Spleen (tissue), 11 donors: ENCODE data around the gene RRBP1. TPM values are rescaled to one million over a fixed set of nuclear protein-coding genes. Genes with fewer than 3 reads are reported as not detected.

Experiments used
- DNase-seq: peaks from one replicate; pipeline ENCODE4 v3.0.0-alpha.2; 2020
- H3K27ac ChIP-seq, 8 donors: fragments of 200-600 bp; sonication (generic) in 7 of 8; 1 replicate in 4 of 8; 2 replicates in 4 of 8; pipeline versions ENCODE4 v1.5.0 to v1.8.0; 2016 to 2021; ENCODE audit warnings: inconsistent platforms in 4 of 8, mild to moderate bottlenecking in 4 of 8, moderate library complexity in 1 of 8
- H3K27me3 ChIP-seq, 7 donors: fragments of 200-600 bp; sonication (generic) in 6 of 7; replicated peaks in 1 of 7; 1 replicate in 4 of 7; 2 replicates in 3 of 7; pipeline versions ENCODE4 v1.5.0 to v1.8.0; 2016 to 2021; ENCODE audit warnings: inconsistent platforms in 3 of 7, mild to moderate bottlenecking in 1 of 7
- H3K36me3 ChIP-seq, 6 donors: fragments of 200-600 bp; sonication (generic) in 5 of 6; 1 replicate in 4 of 6; 2 replicates in 2 of 6; pipeline versions ENCODE4 v1.5.0 to v1.8.0; 2016 to 2021; ENCODE audit warnings: inconsistent platforms in 2 of 6
- H3K4me1 ChIP-seq, 6 donors: fragments of 200-600 bp; sonication (generic) in 5 of 6; 1 replicate in 3 of 6; 2 replicates in 3 of 6; pipeline versions ENCODE4 v1.5.0 to v1.8.0; 2016 to 2021; ENCODE audit warnings: inconsistent platforms in 3 of 6
- H3K4me3 ChIP-seq, 8 donors: fragments of 200-600 bp; sonication (generic) in 7 of 8; 1 replicate in 4 of 8; 2 replicates in 4 of 8; pipeline versions ENCODE4 v1.5.0 to v1.8.0; 2016 to 2021; ENCODE audit warnings: inconsistent platforms in 4 of 8, mild to moderate bottlenecking in 4 of 8, moderate library complexity in 2 of 8
- H3K9me3 ChIP-seq, 8 donors: fragments of 200-600 bp; sonication (generic) in 7 of 8; 1 replicate in 4 of 8; 2 replicates in 4 of 8; pipeline versions ENCODE4 v1.5.0 to v1.8.0; 2016 to 2021; ENCODE audit warnings: inconsistent platforms in 4 of 8
- CTCF ChIP-seq, 11 experiments: fragments of 200-600 bp in 7 of 11; fragments of 450-650 bp in 4 of 11; sonication (generic) in 4 of 11; IDR thresholded peaks in 8 of 11; conservative IDR thresholded peaks in 3 of 11; 1 replicate in 7 of 11; 2 replicates in 4 of 11; pipeline versions ENCODE4 v1.4.0 to v1.8.0; 2016 to 2021; ENCODE audit warnings: antibody characterized with exemption in 11 of 11, inconsistent platforms in 4 of 11, mild to moderate bottlenecking in 1 of 11
- POLR2A ChIP-seq, 3 donors: fragments of 450-650 bp; IDR thresholded peaks; one replicate each; pipeline ENCODE4 v1.5.1; 2017; ENCODE audit warnings: antibody characterized with exemption in 3 of 3, mild to moderate bottlenecking in 1 of 3
- POLR2AphosphoS5 ChIP-seq, 3 donors: sonication (generic); formaldehyde crosslinking; IDR thresholded peaks; one replicate each; pipeline ENCODE4 v1.5.1; 2017; ENCODE audit warnings: antibody characterized with exemption in 3 of 3
- WGBS, 5 donors: extraction: QIAGEN DNeasy Blood & Tissue Kit in 3 of 5; methylation state at CpG; one replicate each; pipeline versions ENCODE4 v1.1.5 to v1.1.7; 2013 to 2018; 5-methylcytosine and 5-hydroxymethylcytosine counted together
- intact Hi-C: fragments of 100-400 bp; cut with DNase I; formaldehyde crosslinking; loops from one replicate; pipeline ENCODE4 v1.15.0; 2023; ENCODE audit warnings: low total_unique reads
- polyA plus RNA-seq, 3 donors: library from polyadenylated mRNA; stranded (reverse); fragments of 200-250 nt; gene quantifications; one replicate each; pipeline ENCODE4 v1.2.1, GENCODE V29; 2013
- total RNA-seq, 7 donors: library from RNA; depleted of rRNA in 3 of 7; stranded (reverse); fragments of >200 nt in 3 of 7; fragmentation: NEBNext Ultra II Directional in 4 of 7; extraction: Animal tissue kit (Norgen Biotek cat#: 25700) in 4 of 7; gene quantifications; one replicate each; pipeline versions ENCODE4 v1.1.0 to v1.2.1, GENCODE V29; 2016 to 2021
- donor health status: healthy with polysubstance abuse.
- donor health status: DM: no; HTN: no; CAD: no; lungs with moderate emphysema.
- donor health status: DM: no; HTN: no; CAD: no.
- donor health status: Bipolar disorder and iron deficiency.
- donor health status: healthy.
- donor health status: DM: no; HTN: no; CAD: no.
- donor health status: DM: yes; HTN: yes; CAD: no.

The RRBP1 gene
- total and polyA plus RNA-seq, 10 donors = 17.0 to 164 (median 114) TPM

GRCh38 chr20:17658648-17658993 lies 23.4 kb downstream of the RRBP1 start:
- Histone ChIP-seq H3K27ac (no peak overlapping the region), H3K27me3 (no peaks in the 10 kb centered on the region), H3K36me3 (peaks cover 3 to 61% (median 28%) of the 10 kb centered on the region in 6 donors), H3K4me1 (peaks cover 0 to 43% (median 18%) of the 10 kb centered on the region in 6 donors), H3K9me3 (peaks cover 0 to 8% (median 7%) of the 10 kb centered on the region in 8 donors), H3K4me3 (no peak overlapping the region)
- no peak for TF ChIP-seq POLR2AphosphoS5 (IDR thresholded peaks at IDR 0.05)
- no peak for TF ChIP-seq POLR2A (IDR thresholded peaks at IDR 0.05)
- TF ChIP-seq CTCF (IDR thresholded peaks at IDR 0.05 in 8 of 11, conservative IDR thresholded peaks at IDR 0.05 in 3 of 11) = no peak
- intact Hi-C loops = no loop called here
- no peak for DNase-seq
- WGBS, 5 donors = 95 to 100% (median 98%) methylated on average over 2 of the region's 2 CpGs

GRCh38 chr20:17657898-17658647 lies 24.0 kb downstream of the RRBP1 start:
- Histone ChIP-seq H3K9me3 (peaks cover 0 to 8% (median 7%) of the 10 kb centered on the region in 8 donors), H3K27ac (no peak overlapping the region), H3K4me3 (no peak overlapping the region), H3K36me3 (peaks cover 3 to 65% (median 28%) of the 10 kb centered on the region in 6 donors), H3K27me3 (no peaks in the 10 kb centered on the region), H3K4me1 (peaks cover 0 to 38% (median 15%) of the 10 kb centered on the region in 6 donors)
- 90 to 95% (median 95%) methylated on average over 9 of the region's 9 CpGs for WGBS, 5 donors
- DNase-seq = peak; percentile 11
- TF ChIP-seq POLR2AphosphoS5 (IDR thresholded peaks at IDR 0.05) (no peak), CTCF (IDR thresholded peaks at IDR 0.05 in 8 of 11, conservative IDR thresholded peaks at IDR 0.05 in 3 of 11) (no peak), POLR2A (IDR thresholded peaks at IDR 0.05) (no peak)
- intact Hi-C loops = no loop called here

- WGBS, 5 donors = 71 to 84% (median 80%) methylated on average over 9 of the region's 9 CpGs
- DNase-seq = peak; percentile 36
- intact Hi-C loops = no loop called here
- Histone ChIP-seq H3K4me1 (peaks cover under 1 to 33% (median 11%) of the 10 kb centered on the region in 6 donors), H3K36me3 (peaks cover 3 to 74% (median 28%) of the 10 kb centered on the region in 6 donors), H3K4me3 (no peak overlapping the region), H3K27ac (no peak overlapping the region), H3K9me3 (peaks cover 0 to 8% (median 7%) of the 10 kb centered on the region in 8 donors), H3K27me3 (no peaks in the 10 kb centered on the region)
- TF ChIP-seq POLR2A (IDR thresholded peaks at IDR 0.05) (no peak), POLR2AphosphoS5 (IDR thresholded peaks at IDR 0.05) (no peak), CTCF (IDR thresholded peaks at IDR 0.05 in 8 of 11, conservative IDR thresholded peaks at IDR 0.05 in 3 of 11) (no peak)
Observed at GRCh38 chr20:17657079-17657825, 24.8 kb downstream of the RRBP1 start.
